ENCODE data around the gene NEMP2. TPM values are rescaled to one million over a fixed set of nuclear protein-coding genes. Genes with fewer than 3 reads are reported as not detected.

Gene NEMP2
- total RNA-seq, 1 donor from 2014 or later, result 0.43 TPM

DNA sequence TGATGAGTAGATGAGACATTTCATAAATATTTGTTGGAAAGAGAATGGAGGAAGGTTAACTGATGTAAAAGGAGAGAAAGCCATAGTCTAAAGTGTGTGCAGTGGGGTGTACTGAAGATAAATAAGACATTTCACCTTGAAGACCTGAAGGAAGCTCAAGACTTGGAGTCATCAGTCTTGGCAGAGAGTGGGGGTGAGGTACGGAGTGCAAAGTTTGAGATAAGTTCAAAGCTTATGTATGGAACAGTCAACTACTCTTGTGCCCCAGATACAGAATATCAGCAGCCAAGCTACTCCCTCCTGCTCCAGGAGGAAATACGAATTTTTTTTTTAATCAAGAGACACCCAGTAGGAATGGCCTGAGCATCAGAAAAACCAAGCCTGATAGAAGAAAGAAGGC, 30.3 kb upstream of the NEMP2 start:
- DNase-seq (ENCODE audit: low spot score in 2 of 2), result no peak
- H3K27ac ChIP-seq, result no peak overlapping the region
- no peak overlapping the region for H3K4me3 ChIP-seq
- H3K27me3 ChIP-seq, result no peaks in the 10 kb centered on the region
- H3K9me3 ChIP-seq, result peaks cover 8 to 12% of the 10 kb centered on the region in 2 donors
- intact Hi-C loops (cut with DNase I), result no loop called here
- H3K4me1 ChIP-seq, result no peaks in the 10 kb centered on the region
- TF ChIP-seq, protein P1, sequence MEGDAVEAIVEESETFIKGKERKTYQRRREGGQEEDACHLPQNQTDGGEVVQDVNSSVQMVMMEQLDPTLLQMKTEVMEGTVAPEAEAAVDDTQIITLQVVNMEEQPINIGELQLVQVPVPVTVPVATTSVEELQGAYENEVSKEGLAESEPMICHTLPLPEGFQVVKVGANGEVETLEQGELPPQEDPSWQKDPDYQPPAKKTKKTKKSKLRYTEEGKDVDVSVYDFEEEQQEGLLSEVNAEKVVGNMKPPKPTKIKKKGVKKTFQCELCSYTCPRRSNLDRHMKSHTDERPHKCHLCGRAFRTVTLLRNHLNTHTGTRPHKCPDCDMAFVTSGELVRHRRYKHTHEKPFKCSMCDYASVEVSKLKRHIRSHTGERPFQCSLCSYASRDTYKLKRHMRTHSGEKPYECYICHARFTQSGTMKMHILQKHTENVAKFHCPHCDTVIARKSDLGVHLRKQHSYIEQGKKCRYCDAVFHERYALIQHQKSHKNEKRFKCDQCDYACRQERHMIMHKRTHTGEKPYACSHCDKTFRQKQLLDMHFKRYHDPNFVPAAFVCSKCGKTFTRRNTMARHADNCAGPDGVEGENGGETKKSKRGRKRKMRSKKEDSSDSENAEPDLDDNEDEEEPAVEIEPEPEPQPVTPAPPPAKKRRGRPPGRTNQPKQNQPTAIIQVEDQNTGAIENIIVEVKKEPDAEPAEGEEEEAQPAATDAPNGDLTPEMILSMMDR (IDR thresholded peaks at IDR 0.05), result no peak
- H3K36me3 ChIP-seq, result no peaks in the 10 kb centered on the region

DNA sequence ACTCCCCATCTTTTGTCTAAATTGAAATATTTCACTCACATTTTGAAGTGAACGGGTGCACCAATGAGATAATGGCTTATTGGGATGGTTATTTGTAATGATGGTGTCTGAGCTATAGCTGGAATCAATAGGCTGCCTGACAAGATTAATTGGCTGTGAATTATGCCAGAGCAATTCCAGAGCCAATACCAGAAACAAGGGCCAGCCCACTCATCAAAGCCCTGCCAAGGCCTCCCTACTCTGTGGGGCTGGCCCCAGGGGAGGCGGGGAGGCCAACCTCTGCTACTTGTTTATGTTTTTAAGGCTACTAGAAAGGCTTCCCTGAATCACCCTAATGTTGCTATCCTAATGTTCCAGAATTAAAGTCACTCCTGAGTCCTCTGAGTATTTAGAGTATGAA, 29.1 kb upstream of the NEMP2 start:
- intact Hi-C loops (cut with DNase I), result no loop called here
- Histone ChIP-seq H3K36me3 (no peaks in the 10 kb centered on the region), H3K4me1 (no peaks in the 10 kb centered on the region), H3K9me3 (peaks cover 8 to 12% of the 10 kb centered on the region in 2 donors), H3K27ac (no peak overlapping the region), H3K4me3 (no peak overlapping the region), H3K27me3 (no peaks in the 10 kb centered on the region)
- no peak for DNase-seq (ENCODE audit: low spot score in 2 of 2)
- TF ChIP-seq, protein P1 (IDR thresholded peaks at IDR 0.05), result no peak

DNA sequence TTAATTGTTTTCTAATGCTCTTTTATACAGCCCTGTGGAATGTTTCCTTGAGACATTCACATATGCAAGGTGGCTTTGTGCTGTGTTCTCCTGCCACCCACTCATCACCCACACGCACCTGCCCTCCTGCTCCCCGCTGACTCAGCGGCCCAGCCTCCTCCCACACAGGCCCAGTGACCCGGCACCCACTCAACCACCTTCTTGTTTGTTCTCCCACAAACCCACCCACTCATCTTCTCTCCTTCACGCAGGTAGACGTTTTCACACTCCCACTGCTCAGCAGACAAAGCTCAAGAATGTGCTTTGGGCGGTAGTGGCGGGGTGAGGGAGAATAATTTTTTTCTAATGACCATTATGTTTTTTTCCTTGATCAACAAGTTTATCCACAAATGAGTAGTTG, 28.6 kb upstream of the NEMP2 start:
- Histone ChIP-seq H3K27ac (no peak overlapping the region), H3K4me3 (no peak overlapping the region), H3K9me3 (peaks cover 8 to 11% of the 10 kb centered on the region in 2 donors), H3K27me3 (no peaks in the 10 kb centered on the region), H3K36me3 (no peaks in the 10 kb centered on the region), H3K4me1 (no peaks in the 10 kb centered on the region)
- TF ChIP-seq, protein P1 (IDR thresholded peaks at IDR 0.05), result no peak
- DNase-seq (ENCODE audit: low spot score in 2 of 2), result no peak
- intact Hi-C loops (cut with DNase I), result no loop called here

- H3K27me3 ChIP-seq, result no peaks in the 10 kb centered on the region
- no peaks in the 10 kb centered on the region for H3K36me3 ChIP-seq
- TF ChIP-seq, protein P1 (IDR thresholded peaks at IDR 0.05), result no peak
- DNase-seq (ENCODE audit: low spot score in 2 of 2), result no peak
- H3K4me1 ChIP-seq, result no peaks in the 10 kb centered on the region
- H3K9me3 ChIP-seq, result peaks cover 0 to 1% of the 10 kb centered on the region in 2 donors
- intact Hi-C loops (cut with DNase I), result no loop called here
- H3K27ac ChIP-seq, result no peak overlapping the region
- no peak overlapping the region for H3K4me3 ChIP-seq
Observed at GRCh38 chr2:190562121-190562520, 27.6 kb upstream of the NEMP2 start.

DNA sequence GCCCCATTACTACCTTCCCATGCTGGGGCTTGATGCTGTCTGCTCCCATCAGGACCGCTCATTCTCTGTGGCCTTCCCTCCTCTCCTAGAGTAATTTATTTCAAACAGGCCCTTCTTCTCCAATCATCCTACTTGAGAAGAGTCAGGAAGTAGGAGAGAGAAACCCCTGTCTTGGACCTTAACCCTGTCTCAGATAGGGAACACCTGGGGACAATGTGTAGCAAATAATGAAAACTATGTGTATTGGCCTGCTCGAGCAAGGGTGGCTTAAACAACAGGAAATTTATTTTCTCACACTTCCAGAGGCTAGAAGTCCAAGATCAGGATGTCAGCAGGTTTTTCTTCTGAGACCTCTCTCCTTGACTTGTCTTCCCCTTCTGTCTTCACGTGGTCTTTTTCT, 26.6 kb upstream of the NEMP2 start:
- Histone ChIP-seq H3K27me3 (no peaks in the 10 kb centered on the region), H3K4me1 (no peaks in the 10 kb centered on the region), H3K27ac (no peak overlapping the region), H3K9me3 (no peaks in the 10 kb centered on the region), H3K36me3 (no peaks in the 10 kb centered on the region), H3K4me3 (no peak overlapping the region)
- no peak for DNase-seq (ENCODE audit: low spot score in 2 of 2)
- TF ChIP-seq, protein P1 (IDR thresholded peaks at IDR 0.05), result no peak
- intact Hi-C loops (cut with DNase I), result no loop called here

- Histone ChIP-seq H3K4me1 (no peaks in the 10 kb centered on the region), H3K27me3 (no peaks in the 10 kb centered on the region), H3K9me3 (no peaks in the 10 kb centered on the region), H3K36me3 (no peaks in the 10 kb centered on the region), H3K4me3 (no peak overlapping the region), H3K27ac (no peak overlapping the region)
- no peak for DNase-seq (ENCODE audit: low spot score in 2 of 2)
- TF ChIP-seq, protein P1 (IDR thresholded peaks at IDR 0.05), result no peak
- intact Hi-C loops (cut with DNase I), result no loop called here
Observed at GRCh38 chr2:190554357-190555006, 20.0 kb upstream of the NEMP2 start.
